SK-MEL-5 (cell line): ENCODE data around the gene PEX10. TPM values are rescaled to one million over a fixed set of nuclear protein-coding genes. Genes with fewer than 3 reads are reported as not detected.

Experiments
- DNase-seq: peaks from one replicate; pipeline ENCODE4 v3.0.0-alpha.2; 2016; ENCODE audit warnings: low read depth, low spot score
- in situ Hi-C: cut with HindIII; loops from 2 replicates; pipeline ENCODE4 v1.10.0; 2016; ENCODE audit warnings: low sequenced_read_pairs, high pct_unique_total_duplicates, low pct_unique_long_range_greater_than_20kb
- total RNA-seq: library from RNA; depleted of rRNA; stranded (reverse); fragments of >200 nt; shearing (Covaris generic); gene quantifications from 2 replicates; pipeline ENCODE4 v1.2.3, GENCODE V29; 2014

The PEX10 gene
- total RNA-seq, 1 experiment from 2014 or later = 53.7 TPM

DNA sequence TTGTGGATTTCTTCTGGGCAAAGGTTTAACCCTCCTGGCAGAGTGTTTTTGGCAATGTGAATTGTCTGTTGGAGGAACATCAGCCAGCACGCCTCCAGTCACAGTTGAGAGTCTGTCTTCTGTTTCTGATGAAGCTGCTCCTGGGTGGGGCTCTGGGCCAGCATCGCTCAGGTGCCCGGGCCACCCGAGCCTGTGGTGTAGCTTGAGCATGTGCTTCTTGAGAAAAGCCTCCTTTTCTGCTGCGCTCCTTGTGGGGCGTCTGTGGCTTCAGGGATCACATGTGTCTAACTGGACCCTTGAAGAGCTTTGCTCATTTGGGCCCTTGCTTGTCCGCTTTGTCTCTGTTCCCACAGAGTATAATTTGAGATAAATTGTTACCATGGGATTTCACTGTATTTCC, 13.5 kb downstream of the PEX10 start:
- no peak for DNase-seq

DNA sequence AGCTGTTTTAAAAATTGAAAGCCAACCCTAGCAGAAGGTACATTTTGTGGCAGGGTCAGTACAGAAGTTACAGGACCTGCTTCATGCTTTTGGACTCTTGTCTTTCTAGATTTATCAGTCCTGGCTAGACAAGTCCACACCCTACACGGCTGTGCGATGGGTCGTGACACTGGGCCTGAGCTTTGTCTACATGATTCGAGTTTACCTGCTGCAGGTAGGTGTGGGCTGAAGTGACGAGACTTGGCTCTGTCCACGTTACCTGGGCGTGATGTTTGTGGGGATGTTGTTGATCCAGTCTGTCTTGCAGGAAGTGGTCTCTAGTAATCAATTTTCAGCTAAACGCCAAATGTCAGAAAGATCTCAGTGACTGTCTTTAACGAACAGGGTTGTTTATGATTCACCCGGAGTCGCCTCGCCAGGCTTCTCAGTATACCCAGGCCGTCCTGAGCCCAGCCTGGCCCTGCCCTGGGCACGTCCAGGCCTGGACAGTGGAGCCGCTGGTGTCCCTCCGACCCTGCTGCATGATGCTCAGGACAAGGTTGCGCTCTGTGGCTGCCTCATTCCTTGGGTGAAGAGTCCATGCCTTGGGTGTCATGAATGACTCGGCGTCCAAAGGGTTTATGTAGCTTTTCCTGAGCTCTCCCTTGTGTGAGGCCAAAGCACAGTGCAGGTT, 15.2 kb downstream of the PEX10 start:
- in situ Hi-C loops = no loop called here

More for the DNA sequence above, 13.5 kb downstream of the PEX10 start:
- in situ Hi-C loops = no loop called here

DNA sequence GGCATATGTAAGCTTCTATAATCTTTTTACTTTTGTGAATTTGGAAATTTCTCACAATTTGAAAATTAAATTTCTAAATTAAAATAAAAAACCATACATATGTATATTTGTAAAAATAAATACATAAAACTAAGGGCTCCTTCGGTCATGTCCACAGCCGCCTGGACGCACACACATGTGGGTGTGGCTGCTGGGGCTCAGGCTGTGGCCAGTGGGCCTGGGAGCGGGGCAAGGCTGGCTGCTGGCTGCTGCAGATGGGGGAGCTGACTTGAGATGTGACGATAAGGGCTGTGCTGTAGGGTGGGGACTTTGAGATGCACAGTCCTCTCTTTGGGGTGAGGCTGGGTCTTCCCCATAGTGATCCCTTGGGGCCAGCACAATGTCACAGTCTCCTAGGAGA, 15.9 kb downstream of the PEX10 start:
- DNase-seq = no peak
- in situ Hi-C loops = no loop called here

More for the DNA sequence above, 15.2 kb downstream of the PEX10 start:
- no peak for DNase-seq

DNA sequence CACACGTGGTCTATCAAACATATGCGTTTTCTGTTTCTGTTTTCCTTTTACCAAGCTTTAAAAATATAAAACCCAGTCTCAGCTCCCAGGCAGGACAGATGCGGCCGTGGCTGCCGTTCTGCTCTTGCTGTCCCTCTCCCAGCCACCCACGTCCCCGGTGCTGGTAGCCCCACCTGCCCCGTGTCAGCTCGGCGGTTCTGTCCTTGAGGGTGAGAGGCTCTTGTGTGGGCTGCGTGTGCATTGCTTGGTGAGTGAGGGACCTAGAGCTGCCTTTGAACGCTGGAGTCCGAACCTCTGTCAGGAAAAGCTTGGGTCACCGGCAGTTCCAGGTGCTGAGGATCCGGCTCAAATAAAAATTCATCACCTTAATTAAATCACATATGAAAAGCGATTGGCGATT, 16.3 kb downstream of the PEX10 start:
- in situ Hi-C loops = no loop called here
- DNase-seq = no peak

DNA sequence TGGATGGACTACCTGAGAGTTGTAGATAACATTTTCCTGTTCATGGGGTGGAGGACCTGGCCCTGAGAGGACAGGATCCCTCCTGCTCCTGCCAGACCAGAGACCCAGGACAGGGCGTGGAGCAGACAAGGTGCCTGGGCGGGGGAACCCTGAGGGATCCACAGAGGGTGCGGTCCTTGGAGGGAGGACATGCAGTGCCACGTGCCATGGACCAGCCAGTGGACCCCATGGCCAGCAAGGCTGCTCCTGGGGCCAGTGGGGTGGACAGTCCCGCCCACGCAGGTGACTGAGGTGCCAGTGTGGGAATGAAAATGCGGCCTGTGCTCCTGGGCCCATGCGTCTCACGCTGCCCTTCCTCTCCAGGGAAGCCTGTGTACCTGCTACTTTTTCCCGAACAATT, 17.1 kb downstream of the PEX10 start:
- no peak for DNase-seq
- in situ Hi-C loops = no loop called here

DNA sequence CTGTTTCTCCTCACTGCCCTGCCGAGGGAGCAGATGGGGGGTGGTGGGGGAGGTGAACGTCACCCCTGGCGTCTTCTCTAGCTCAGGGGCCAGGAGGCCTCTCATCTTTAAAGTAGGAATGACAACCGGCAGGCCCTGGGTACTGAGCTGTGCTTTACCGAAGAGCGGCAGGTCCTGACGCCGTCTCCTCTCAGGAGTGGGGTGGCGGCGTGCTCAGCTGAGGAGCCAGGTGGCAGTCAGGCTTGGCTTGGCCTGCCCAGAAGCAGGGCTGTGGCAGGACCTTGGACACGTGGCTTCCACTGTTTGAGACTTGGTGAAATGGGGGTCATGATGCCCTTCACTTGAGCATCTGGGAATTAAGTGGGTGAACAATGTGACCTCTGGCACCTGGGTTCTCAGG, 17.6 kb downstream of the PEX10 start:
- no peak for DNase-seq
- in situ Hi-C loops = no loop called here

DNA sequence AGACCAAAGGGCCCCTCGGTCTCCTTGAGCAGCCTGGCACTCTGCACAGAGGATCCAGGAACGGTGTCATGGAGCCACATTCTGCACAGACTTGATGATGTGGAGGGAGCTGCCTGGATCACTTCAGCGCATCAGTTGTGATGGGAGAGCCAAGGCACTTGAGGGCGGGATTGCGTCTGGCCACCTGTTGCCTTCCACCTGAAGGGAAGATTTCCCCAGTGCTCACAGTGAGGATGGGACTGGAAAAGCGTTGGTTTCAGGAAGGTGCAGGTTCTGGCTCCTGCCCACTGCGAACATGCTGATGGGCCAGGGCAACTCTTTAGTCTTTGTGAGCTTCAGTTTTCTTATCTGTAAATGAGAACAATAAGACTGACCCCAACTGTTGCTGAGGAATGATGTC, 18.1 kb downstream of the PEX10 start:
- no peak for DNase-seq
- in situ Hi-C loops = no loop called here

DNA sequence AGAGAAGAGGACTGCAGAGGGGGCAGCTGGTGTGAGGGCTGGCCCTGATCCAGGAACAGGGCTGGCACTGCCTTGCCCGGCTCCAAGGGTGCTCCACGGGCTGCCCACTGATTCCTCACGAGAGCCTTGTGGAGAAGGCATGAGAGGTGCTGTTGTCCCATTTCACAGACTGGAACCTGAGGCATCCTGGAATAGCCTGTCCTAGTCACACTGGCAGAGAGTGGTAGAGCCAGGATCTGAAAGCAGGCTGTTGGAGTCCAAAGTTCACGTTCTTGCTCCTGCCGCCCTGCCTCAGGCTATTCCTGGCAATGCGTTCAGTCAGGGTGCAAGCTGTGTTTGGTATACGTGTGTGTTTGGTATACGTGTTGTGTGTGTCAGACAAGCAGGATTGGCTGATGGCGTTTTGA, 18.9 kb downstream of the PEX10 start:
- no peak for DNase-seq
- in situ Hi-C loops = no loop called here

DNA sequence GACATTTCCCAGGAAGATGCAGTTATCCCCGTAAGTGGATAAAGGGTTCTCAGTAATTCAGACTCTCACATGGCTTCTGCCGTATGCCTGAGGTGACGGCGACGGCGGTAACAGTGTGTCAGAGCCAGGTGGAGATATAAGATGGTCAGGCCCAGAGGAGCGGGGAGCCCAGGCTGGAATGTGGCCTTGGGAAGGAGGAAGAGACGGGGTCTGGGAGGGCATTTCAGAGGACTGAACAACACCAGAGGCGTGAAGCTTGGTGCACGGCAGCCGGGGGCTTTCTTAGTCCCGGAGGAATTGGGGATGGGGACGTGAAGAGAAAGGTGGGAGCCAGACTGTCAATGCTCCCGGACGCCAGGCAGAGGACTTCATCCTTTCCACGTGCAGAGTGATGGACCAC, 19.7 kb downstream of the PEX10 start:
- DNase-seq = no peak
- in situ Hi-C loops = no loop called here

DNA sequence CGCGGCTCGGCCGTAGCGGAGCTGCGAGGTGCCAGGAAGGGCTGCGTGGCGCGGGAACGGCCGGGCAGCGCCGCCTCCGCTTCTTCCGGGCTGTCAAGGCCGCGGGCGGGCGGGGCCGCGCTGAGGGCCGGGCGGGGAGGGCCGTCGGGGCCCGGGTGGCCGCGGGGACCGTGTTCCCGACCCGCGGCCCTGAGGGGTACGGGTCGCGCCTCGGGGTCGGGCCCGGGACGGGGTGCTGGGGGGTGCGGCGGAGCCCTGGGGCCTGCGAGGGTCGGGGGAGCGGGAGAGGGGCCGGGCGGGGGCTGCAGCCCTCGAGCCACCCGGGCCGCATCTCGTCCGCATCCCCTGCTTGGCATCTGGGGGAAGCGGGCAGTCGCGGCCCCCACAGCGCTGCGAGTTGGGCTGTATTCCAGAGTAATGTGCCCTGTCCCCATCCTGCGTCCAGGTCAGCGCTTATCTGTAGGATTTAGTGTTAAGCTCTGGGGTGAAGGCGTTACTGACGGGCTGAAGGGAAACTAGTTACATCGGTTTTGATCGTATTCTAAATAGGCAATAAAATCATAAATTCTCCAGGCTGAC, 20.3 kb downstream of the PEX10 start:
- no peak for DNase-seq
- in situ Hi-C loops = no loop called here

DNA sequence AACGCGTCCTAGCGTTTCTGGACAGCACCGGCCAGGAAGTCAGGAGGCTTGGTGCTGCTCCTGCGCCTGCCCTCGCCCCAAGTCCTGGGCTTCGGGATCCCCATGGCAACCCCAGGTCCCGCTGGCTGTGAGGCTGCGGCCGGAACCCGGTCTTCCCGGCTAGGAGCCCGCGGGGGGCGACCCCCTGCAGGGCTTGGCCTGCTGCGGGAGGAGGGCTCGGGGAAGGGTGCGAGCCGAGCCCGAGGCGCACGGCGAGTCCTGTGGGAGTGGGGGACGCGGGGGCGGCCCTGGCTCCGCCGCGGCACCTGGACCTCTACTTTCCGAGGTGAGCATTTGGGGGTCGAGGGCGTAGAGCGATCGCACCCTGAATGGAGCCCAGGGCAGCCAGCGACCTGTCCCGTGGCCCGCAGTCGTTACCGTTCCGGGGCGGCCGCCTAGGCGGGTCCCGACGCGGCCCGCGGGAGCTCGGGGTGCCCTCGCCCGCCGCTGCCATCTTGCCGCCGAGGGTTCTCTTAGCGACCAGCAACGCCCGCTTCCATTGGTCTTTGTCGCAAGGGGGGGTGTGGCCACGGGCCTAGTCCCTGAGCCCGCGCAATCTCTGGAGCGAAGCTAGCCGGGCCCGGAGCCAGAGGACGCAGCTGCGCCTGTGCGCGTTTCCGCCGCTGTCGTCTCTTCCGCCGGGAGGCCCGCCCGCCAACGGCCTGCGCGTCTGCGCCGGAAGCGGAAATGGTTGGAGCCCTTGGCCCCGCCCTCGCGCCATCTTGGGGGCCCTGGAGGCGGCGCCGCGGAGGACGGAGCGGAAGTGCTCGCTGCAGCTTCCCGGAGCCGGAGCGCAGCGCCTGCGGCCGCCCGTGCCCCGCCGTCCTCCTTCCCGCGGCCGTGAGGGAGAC, 21.1 kb downstream of the PEX10 start, which contains the start of the genes MORN1 and RER1:
MORN1 (minus strand) TSS at position 514 of the 890 bp plus-strand sequence; CDS start at position 493, 21 bp downstream.
RER1 (plus strand) TSS at position 801 of the 890 bp plus-strand sequence. CDS start 3,950 bp downstream, outside the sequence.
- peak; percentile 97 for DNase-seq
- in situ Hi-C loops = no loop called here

DNA sequence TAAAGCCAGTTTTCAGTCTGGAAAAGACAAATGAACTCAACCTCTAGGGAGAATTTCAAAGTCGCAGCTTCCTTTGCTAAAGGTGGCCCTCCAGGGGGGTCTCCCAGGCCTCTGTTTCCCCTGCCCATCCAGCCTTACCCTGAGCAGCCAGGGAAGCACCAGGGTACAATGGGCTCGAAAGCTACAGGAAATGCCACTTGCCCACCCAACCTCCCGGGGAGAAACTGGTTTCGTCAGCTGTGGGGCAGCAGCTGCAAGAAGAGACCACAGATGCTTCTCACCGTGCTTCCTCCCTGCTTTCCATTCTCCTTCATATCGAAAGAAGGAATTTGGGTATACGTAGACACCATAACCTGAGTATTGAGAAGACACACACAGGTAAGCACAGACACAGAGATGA, 22.7 kb downstream of the PEX10 start:
- in situ Hi-C loops = no loop called here
- no peak for DNase-seq

DNA sequence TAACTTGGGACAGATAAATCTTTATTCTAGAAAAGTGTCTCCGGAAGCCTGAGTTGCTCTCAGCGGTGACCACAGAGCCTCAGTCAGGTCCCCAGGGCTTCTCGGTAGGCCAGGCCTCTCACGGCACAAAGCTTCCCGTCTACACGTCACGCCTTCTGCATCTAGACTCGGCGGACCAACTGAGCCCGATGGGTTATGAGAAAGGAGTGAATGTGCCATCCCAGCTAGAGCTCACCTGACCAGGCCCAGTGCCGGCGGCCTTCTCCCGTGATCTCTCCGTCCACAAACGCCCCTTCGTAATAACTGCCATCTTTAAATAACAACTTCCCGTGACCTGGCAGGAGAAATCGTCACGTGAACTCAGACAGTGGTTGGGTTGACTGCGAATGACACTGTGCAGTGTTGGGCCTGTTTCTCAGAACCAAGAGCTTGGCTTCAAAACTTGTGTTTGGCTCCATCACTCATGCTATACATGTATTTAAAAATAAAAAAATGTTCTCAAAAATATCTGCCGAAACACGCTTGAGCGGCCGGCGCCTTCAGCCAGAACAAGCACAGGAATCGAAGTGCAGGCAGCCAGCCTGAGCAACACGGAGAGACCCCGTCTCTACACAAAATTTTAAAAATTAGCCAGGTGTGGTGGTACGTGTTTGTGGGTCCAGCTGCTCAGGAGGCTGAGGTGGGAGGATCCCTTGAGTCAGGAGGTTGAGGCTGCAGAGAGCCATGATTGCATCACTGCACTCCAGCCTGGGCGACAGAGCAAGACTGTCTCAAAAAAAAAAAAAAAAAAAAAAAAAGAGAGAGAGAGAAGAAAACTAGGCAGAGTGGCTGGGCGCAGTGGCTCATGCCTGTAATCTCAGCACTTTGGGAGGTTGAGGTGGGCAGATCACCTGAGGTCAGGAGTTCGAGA, 24.1 kb downstream of the PEX10 start:
- DNase-seq = peak; percentile 94
- in situ Hi-C loops = no loop called here

DNA sequence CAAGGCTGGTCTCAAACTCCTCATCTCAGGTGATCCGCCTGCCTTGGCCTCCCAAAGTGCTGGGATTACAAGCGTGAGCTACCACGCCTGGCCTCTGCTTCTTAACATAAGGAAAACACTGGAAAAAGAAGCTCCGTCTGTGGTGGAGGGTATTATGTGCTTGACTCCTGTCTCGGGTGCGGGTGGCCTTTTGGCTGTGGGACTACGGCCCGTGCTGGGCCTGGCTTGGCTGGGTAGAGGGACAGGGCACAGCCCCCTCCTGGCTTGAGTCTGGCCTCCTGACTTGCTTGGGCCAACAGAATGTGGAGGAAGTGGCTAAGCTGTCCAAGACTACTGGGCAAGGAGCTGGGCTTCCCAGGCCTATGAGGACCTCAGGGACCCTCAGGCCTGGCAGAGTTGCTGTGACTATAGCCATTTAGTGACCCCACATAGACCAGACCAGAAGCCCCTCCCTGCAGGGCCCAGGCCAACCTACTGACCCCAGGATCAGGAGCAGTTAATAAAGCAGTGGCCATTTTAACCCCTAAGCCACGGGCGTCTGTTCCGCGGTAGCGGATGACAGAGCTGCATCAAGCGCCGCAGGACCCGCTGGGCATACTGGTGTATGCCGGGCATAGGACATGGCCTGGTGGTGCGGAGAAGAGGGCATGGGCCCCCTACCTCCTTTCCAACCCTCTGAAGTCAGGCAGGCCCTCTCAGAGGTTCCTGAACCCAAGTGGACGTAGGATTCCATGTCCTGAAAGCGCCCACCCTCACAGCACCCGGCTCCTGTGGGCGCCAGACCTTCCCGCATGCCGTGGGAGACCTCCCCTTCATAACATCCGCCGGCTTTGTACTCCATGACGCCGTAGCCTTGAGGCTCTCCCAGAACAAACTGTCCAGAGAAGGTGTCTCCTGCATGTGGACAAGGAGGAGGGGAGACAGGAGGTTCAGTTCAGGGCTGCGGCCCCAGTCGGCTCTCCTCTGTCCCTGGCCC, 25.4 kb downstream of the PEX10 start:
- no peak for DNase-seq
- in situ Hi-C loops = no loop called here

DNA sequence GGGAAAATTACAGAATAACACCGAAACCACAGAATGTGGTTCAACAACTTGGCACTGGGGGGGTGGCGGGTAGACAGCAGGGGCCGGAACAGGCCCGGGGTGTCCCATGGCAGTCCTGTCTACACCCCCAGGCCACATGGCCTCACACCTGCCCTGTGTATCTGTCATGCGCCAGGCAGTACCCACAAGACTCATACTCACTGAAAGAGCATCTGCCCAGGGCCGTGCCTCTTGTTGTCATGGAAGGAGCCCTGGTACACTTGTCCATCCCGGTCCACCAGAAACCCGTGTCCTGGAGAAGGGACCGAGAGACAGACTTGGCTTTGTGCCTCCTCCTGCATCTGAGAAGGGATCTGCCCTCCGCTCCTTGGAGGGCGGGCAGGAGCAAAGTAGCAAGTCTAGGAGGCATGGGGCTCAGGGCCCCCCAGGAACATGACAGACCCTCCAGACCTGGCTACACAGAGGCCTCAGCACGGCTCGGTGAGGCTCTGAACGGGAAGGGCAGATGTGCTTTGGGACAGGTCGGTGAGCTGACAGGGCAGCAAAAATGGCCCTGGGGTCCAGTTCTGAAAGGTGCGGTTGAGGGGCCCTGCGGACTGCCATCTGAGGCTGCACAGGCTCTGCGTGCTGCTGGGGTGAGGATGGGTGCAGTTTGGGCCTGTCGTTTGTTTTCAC, 26.6 kb downstream of the PEX10 start:
- DNase-seq = no peak
- in situ Hi-C loops = no loop called here

DNA sequence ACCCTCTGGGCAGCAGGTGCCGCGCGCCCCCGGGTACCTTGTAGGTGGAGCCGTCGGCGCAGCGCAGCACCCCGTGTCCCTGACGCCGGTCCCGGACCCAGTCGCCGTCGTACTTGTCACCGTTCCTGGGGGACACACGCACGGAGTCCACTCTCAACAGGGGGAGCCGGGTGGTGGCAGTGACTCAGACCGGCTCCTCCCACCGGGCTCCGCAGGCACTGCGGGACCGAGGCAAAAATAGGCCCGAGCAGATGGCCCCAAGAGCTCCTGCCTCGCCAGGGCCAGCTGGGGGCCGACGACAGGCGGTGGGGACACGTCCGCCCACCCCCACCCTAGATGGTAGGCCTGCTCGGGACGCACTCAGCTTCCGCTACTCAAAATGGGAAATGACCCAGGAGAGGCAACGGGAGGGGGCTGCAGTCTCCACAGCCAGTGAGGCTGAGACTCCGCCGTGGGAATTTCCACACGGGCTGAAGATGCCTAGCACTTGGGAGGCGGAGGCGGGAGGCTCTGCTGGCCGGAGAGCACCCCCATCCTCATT, 27.4 kb downstream of the PEX10 start:
- in situ Hi-C loops = no loop called here
- DNase-seq = no peak
